Adrenal gland (tissue), 5 donors: ENCODE measurements around the gene PLEKHA7.

Experiments
- POLR2A ChIP-seq, 2 donors: fragments of 450-650 bp; IDR thresholded peaks; one replicate each; pipeline ENCODE4 v1.6.1; 2017; ENCODE audit warnings: antibody characterized with exemption in 2 of 2, mild to moderate bottlenecking in 2 of 2, moderate library complexity in 1 of 2
- TF ChIP-seq, protein P1 (sequence below), 6 experiments: fragments of 450-650 bp in 4 of 6; fragments of 200-600 bp in 2 of 6; sonication (generic) in 1 of 6; IDR thresholded peaks; 1 replicate in 5 of 6; 2 replicates in 1 of 6; pipeline versions ENCODE4 v1.5.1 to v1.8.0; 2016 to 2021; ENCODE audit warnings: antibody characterized with exemption in 6 of 6, mild to moderate bottlenecking in 2 of 6, moderate library complexity in 1 of 6
- donor health status: DM: no; HTN: no; CAD: no.

DNA sequence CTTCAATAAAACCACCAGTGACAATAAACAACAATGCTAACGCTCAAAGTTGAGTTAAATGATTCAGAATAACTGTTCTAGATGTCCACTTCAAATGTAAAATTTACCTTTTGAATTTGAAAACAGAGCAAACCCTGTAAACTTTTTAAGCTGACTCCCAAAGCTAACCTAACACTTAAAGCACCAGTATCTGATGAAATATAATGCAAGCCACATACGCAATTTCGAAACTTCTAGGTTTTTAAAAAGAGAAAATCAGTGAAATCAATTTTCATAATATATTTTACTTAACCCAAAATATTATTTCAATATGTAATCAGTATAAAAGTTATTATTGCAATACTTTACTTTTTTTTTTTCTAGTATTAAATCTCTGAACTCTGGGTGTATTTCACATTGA is 71.3 kb downstream of the PLEKHA7 start:
- TF ChIP-seq POLR2A (IDR thresholded peaks at IDR 0.05) = no peak
- TF ChIP-seq, protein P1, sequence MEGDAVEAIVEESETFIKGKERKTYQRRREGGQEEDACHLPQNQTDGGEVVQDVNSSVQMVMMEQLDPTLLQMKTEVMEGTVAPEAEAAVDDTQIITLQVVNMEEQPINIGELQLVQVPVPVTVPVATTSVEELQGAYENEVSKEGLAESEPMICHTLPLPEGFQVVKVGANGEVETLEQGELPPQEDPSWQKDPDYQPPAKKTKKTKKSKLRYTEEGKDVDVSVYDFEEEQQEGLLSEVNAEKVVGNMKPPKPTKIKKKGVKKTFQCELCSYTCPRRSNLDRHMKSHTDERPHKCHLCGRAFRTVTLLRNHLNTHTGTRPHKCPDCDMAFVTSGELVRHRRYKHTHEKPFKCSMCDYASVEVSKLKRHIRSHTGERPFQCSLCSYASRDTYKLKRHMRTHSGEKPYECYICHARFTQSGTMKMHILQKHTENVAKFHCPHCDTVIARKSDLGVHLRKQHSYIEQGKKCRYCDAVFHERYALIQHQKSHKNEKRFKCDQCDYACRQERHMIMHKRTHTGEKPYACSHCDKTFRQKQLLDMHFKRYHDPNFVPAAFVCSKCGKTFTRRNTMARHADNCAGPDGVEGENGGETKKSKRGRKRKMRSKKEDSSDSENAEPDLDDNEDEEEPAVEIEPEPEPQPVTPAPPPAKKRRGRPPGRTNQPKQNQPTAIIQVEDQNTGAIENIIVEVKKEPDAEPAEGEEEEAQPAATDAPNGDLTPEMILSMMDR (IDR thresholded peaks at IDR 0.05) = no peak
